NK-92 (cell line): ENCODE measurements around the gene MYO3B.
"Not testable (repeated sequence)": the region's sequence is repeated elsewhere in the genome, so short reads cannot be mapped to it uniquely, and the experiment has no call there.

Source experiments
- DNase-seq: peaks from one replicate; lab custom pipeline; 2025; ENCODE audit not compliant: unreplicated experiment; lab: John Stamatoyannopoulos, UW

The MYO3B gene

DNA sequence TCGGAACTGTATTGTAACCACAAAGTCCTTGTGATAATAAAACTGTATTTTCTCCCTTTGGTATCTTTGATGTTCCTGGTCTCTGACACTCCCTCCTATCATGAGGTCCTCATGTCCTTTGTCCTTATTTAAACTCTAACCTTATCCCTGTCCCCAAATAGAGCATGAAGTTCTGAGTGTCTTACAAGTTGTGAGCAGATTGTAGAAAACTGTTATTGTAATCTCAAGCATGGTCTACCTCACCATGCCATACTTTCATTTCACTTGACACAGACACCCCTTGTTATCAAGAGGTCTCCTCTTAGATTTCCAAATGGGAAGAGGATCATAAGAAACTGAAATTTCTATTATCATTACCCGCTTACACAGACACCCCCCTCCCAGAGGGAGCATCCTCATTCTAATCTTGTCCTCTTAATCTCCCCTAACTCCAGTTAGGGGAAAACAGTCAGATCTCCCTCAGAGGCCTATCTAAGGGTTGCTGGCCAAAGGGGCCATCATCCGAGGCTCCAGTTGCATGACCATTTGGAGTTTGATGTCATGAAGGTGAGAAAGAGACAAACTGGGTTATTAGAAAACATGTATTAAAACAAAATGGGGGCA lies 29.0 kb downstream of the MYO3B start:
- DNase-seq, result no peak

- DNase-seq, result no peak
These were observed 30.0 kb downstream of the MYO3B start for GRCh38 chr2:170207901-170208300.

DNA sequence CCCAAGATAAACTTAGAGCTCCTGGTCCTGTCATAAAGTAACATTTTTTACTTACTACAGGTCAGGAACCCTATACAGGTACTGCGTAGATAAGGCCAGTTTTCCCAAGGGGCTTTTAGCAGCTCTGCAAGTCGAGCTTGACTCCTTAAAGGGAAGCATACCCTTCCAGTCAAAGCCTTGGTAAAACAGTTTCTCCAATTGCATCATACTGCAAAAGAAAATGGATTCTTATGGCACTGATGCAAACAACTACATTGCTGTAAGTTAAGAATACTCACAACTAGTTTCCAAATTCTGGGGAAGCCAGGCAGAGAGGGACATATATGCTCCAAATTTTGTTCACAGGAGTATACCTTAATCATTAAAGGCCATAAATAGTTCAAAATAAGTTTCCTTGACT lies 31.0 kb downstream of the MYO3B start:
- no peak for DNase-seq

- no peak for DNase-seq
These were observed 34.8 kb downstream of the MYO3B start for GRCh38 chr2:170212625-170213280.

GRCh38 chr2:170213281-170213625 lies 35.3 kb downstream of the MYO3B start:
- not testable (repeated sequence) for DNase-seq

GRCh38 chr2:170213651-170214050 lies 35.7 kb downstream of the MYO3B start:
- DNase-seq, result no peak

GRCh38 chr2:170214309-170214948 lies 36.5 kb downstream of the MYO3B start:
- no peak for DNase-seq

GRCh38 chr2:170215021-170215420 lies 37.1 kb downstream of the MYO3B start:
- DNase-seq, result no peak

DNA sequence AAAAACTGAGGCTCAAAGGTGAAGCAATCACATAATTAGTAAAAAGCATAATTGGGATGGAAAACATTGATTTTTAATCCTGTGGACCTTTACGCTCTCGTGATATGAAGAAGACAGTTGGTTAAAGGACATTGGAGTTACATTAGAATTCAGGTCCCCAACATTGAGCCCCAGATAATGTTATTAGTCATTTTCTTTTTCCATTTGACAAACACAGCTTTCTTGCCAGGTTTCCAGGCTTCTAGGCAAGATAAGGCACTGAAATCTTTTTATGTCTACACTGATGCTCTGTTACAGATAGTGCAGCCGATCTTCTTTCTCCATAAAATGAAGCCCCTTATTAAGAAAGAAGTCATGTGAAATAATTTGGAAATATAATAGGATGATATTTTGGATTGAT lies 38.5 kb downstream of the MYO3B start:
- DNase-seq, result no peak

GRCh38 chr2:170216981-170217380 lies 39.0 kb downstream of the MYO3B start:
- DNase-seq, result no peak

GRCh38 chr2:170217778-170218251 lies 39.9 kb downstream of the MYO3B start:
- no peak for DNase-seq

DNA sequence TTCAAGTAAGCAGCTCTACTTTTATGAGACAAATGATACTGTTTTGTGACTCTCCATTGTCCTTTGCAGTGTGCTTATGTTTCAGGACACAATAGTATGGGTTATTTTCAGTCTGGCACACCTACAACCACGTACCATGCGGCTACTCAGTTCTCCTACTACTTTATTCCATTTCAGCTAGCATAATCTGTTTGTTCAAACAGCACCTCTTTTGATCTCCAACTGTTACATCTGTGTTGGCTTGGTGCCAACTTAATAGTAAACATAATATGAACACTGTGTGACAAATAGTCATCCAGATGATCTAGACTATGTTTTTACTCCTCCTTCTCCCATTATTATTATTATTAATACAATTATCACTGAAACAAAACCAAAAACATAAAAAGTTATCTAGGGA lies 40.5 kb downstream of the MYO3B start:
- no peak for DNase-seq

GRCh38 chr2:170218931-170219330 lies 41.0 kb downstream of the MYO3B start:
- DNase-seq, result no peak

DNA sequence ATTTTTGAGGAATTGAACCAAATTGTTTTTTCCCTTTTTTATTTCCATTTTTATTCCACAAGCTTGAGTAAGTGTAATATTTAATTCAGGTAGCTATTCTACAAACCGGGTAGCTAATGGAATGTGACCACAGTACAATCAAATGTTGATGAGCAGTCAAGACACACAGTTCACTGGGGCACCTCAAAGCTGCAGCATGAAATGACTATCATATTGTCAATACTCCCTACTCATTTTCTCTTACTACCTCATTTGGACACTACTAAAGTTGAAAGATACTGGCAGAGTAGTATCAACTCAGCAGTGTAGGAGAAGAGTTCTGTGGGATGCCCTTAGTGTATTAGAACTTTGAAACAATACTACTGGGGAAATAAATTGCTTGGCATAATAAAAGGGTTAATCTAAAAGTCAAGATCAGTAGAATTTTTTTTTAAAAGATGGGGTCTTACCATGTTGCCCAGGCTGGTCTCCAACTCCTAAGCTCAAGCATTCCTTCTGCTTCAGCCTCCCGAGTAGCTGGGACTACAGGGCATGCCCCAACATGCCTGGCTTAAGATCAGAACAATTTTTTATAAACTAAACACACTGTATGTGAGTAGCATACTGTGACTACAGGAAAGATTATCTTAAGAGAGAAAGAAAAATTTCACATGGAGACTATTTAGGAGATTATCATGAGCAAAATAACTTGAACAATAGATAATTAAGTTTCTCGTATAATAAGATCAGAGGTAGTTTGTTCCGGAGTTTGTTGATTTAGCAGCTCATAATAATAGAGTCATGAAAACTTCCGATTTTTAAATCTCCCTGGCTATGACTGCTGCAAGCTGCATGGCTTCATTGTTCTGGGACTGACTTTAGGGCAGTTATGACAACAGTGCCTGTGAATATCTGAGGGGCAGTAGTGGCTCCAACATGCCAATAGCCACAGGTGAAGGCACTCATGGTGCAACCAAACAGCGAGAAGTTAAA lies 43.7 kb downstream of the MYO3B start:
- DNase-seq, result no peak

DNA sequence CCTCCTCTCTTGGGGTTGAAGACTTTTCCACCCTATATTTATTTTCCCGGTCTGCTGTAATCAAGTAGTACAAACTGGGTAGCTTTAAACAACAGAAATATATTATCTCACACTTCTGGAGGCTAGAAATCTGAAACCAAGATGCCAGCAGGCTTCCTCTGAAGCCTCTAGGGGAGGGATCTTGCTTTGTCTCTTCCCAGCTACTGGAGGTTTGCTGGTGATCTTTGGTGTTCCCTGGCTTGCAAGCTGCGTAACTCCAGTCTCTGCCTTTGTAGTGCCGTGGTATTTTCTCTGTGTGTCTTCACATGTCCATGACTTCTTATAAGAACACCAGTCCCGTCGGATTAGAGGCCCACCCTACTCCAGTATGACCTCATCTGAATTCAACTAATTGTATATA lies 44.4 kb downstream of the MYO3B start:
- no peak for DNase-seq

DNA sequence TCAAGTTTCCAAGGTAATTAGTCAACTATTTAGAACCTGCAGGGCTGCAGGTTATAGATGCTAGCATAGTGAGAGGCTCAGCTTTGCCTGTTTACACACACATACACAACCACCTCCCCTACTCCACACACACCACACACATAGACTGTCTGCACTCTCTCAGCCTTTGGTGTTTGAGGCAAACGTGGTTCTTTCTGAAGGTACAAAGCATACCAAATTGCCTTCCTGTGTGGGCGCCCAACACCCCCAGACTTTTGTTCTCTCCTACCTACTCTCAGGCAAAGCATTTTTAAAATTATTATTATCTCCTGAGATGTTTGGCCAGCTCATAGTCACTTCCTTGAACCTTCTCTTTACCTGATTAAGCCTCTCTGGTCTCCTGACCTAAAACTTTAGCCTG lies 44.9 kb downstream of the MYO3B start:
- no peak for DNase-seq

DNA sequence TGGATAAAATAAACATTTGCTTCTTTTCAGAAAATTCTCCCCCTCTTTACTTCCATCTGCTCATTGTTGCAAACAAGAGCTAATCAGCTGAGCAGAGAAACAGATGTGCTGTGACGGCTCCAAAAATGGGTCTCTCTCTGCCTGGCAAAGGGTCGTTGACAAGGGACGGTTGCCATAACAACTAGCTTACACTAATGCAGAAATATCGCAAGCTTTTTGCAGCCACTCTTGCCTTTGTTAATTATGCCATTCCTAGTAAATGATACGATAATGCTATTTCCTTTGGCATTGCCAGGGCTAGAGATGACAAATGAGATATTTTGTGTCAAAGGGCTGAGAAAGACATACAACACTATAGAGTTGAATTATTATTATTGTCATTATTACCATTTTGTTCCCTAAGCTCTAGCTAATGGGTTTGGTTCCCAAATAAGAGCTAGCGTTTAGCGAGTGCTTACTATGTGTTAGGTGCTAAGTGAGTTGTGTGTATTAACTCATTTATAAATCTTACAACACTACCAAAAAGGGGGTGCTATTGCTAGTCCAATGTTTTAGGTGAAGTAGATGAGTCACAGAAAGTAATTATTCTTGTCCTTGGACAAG lies 46.8 kb downstream of the MYO3B start:
- no peak for DNase-seq

DNA sequence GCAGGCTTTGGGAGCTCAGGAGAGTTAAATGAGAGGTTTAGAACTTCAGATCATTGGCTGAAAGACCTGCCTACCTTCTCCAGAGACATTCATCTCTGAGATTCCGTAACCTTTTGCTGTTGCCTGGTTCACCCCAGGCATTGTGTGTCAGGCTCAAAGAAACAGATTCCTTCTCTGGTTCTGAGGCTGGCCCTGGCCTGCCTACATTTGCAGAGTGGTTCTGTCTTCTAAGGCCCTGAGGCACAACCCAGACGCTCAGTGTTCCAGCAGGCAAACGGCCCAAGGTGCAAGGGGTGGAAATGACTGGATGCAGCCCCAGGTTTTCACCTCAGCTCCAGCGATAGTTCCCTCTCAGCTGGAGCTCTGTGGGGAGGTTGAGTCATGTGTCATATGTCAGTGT lies 48.3 kb downstream of the MYO3B start:
- no peak for DNase-seq

GRCh38 chr2:170227507-170227947 lies 49.6 kb downstream of the MYO3B start:
- no peak for DNase-seq

- no peak for DNase-seq
These were observed 50.0 kb downstream of the MYO3B start for GRCh38 chr2:170227951-170228350.

DNA sequence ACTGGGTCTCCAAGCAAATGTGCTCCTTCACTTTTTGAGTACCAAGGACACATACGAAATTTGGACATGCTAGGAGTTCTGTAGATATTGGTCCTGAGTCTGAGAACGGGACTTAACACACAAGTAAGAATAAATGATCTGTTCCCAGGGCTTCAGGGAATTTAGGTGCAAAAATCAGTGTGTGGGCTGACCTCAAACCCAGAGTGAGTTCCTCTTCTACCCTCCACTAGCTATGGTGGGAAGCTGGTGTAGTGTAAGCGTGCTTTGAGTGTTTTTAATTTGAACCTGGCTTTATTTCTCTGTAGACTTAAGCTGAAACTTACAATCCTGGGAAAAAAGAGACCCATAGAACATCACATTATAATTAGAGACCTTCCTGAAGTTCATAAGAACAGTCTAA lies 50.5 kb downstream of the MYO3B start:
- DNase-seq, result no peak
